ENCODE measurements around the gene HSPA4.
"Not testable (repeated sequence)": the region's sequence is repeated elsewhere in the genome, so short reads cannot be mapped to it uniquely, and the experiment has no call there.

The HSPA4 gene

GRCh38 chr5:133051542-133052316, at the start of gene HSPA4:
TSS of gene HSPA4 (plus strand) at chr5:133052013. CDS start at chr5:133052251, 238 bp downstream.
- DNase-seq, result peak; percentile 73

- DNase-seq, result no peak
Observed at GRCh38 chr5:133006653-133007052, 45.2 kb upstream of the HSPA4 start.

GRCh38 chr5:133008455-133008854, 43.4 kb upstream of the HSPA4 start:
- DNase-seq, result not testable (repeated sequence)

GRCh38 chr5:133015466-133015865, 36.3 kb upstream of the HSPA4 start:
- DNase-seq, result no peak

DNA sequence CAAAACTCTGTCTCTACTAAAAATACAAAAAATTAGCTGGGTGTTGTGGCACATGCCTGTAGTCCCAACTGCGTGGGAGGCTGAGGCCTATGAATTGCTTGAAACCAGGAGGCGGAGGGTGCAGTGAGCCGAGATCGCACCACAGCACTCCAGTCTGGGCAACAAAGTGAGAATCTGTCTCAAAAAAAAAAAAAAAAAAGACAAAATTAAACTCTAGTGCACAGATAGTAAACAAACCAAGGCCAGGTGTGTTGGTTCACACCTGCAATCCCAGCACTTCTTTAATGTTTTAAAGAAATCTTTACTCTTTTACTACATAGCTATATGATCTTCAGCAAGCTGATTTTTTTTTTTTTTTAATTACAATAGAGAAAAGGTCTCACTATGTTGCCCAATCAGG, 33.8 kb upstream of the HSPA4 start:
- no peak for DNase-seq

DNA sequence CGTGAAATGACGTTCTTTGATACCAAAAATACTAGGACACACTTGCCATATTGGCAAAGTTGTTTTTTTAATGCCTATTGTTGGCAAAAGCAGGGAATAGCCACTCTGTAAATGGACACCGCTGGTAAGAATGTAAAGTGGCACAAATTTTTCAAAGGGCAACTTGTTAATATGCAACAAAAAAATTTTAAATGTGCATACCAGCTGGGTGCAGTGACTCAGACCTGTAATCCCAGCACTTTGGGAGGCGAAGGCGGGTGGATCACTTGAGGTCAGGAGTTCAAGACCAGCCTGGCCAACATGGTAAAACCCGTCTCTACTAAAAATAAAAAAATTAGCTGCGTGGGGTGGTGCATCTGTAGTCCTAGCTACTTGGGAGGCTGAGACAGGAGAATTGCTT, 32.3 kb upstream of the HSPA4 start:
- not testable (repeated sequence) for DNase-seq

GRCh38 chr5:133025804-133026663, 25.8 kb upstream of the HSPA4 start, which contains the start of gene ZCCHC10:
TSS of gene ZCCHC10 (minus strand) at chr5:133026549. CDS start at chr5:133026537, 12 bp downstream.
- DNase-seq, result peak; percentile 42

GRCh38 chr5:133026664-133027153, 25.1 kb upstream of the HSPA4 start:
- no peak for DNase-seq

GRCh38 chr5:133029416-133029815, 22.4 kb upstream of the HSPA4 start:
- DNase-seq, result no peak

GRCh38 chr5:133030343-133031005, 21.3 kb upstream of the HSPA4 start:
- no peak for DNase-seq

DNA sequence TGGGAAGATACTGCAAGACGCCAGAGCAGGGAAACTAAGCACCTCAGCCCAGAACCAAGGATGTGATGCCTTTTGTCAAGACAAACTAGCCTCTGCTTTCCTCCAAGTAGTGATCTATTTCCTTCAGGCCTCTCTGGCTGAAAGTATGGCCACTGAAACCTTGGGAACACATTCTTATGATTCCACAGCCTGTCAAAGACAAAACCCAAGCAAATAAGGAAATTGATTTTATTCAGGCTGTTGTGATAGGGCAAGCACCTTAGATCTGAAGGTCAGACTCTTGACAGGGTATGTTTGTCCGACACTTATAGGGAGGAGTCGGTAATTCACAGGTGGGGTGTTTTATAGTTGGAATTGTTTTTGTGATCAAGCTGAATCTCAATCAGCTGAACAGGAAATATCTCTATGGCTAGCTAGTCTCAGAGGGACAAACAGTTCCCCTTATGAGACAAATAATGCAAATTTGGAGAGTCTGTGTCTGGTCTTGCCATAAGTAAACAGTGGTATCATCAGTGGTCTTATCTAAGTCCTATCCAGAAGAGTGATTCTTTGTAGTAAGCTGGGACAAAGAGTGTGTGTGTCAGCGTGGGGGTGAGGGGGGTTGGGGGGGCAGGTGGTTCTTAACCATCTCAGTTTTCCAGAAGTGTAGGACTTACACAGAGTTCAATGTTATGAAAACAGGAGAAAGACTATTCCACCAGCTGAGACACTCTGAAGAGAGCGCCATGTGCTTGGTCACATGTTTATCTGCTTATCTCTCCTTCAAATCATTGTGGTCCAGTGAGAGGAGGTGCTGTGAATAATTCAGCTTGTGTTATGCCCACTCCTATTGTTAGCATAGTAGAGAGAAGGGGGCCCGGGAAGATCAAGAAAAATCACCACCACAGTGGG, 18.7 kb upstream of the HSPA4 start:
- no peak for DNase-seq

GRCh38 chr5:133034064-133034463, 17.7 kb upstream of the HSPA4 start:
- DNase-seq, result no peak

- no peak for DNase-seq
Observed at GRCh38 chr5:133035224-133035623, 16.6 kb upstream of the HSPA4 start.

GRCh38 chr5:133036677-133037076, 15.1 kb upstream of the HSPA4 start:
- not testable (repeated sequence) for DNase-seq

- DNase-seq, result no peak
Observed at GRCh38 chr5:133041157-133041784, 10.5 kb upstream of the HSPA4 start.

DNA sequence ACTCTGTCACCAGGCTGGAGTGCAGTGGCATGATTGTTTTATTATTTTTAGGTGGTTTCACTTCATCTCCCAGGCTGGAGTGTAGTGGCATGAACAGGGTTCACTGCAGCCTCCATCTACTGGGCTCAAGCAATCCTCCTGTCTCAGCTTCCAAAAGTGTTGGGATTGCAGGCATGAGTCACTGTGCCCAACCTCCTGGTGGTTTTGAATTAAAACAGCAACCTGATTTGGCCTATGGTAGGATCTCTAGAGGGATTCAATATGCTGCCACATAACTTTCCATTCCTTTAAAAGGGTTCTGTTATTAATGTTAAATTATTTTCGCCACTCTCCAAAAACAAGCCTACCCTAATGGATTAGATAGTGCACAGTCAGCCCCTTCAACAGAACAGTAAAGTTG, 9.9 kb upstream of the HSPA4 start:
- DNase-seq, result no peak

- DNase-seq, result not testable (repeated sequence)
Observed at GRCh38 chr5:133046560-133046959, 5.3 kb upstream of the HSPA4 start.

- no peak for DNase-seq
Observed at GRCh38 chr5:133047404-133047803, 4.4 kb upstream of the HSPA4 start.

DNA sequence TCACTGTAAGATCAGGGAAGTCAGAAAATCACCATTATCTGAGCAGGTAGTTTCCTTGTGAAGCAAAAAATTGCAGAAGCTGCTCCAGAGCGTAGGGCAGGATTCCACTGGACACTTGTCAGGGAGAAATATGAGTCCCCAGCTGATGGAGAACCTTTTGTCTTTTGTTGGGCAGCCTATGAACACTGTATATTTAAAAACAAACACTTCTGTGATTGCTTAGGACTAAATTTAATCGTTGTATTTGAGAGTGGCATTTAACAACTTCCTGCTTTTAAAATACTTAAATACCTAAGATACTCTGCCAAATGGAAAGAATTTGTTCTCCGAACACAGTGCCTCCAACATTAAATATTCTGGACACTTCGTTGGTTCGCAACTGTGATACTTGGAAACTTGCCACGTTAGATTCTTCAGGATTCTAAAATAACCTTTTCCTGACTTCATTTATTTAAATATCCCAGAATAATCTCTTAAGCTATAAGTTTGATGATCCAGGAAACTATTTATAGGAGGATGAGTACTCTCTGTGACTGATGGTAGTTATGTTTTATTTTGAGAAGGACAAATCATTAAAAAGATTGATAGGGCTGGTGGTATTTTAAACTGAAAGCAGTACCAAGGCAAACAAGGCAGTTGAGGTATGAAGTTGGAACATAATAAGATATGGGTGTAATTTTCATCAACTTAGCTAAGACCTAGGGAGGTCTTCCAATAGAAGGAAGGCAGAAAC, 2.7 kb upstream of the HSPA4 start:
- no peak for DNase-seq

GRCh38 chr5:133049726-133050048, 2.1 kb upstream of the HSPA4 start:
- no peak for DNase-seq

DNA sequence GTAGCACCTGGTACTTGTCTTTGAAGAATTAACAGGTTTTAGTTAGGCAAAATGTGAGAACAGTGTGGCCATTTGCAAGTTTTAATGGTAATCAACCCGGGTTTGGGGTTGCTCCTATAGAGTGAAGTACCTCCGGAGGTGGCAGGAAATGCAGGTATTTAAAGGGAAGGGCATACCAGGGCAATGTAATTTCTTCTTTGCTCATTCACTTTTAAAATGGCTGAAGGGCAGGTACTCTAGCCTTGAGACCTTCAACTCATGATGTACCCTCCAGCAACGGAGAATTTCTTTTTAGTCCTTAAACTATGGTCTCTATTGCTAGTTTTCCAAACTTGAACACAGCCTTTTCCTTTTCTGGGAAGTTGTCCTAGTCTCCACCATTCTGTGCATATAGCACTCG, 1.3 kb upstream of the HSPA4 start:
- DNase-seq, result no peak

Data from NCI-H2081 treated with DMSO at 0.1 percent for 48 hours (cell line).